IMR-90 (cell line): ENCODE results near the gene SEMA4B.
A peak's percentile ranks its signal among the peaks of the same experiment; 100 is the strongest.

Experiments
- BHLHE40 ChIP-seq: fragments of 150-350 bp; IDR thresholded peaks from 2 replicates; pipeline ENCODE4 v1.6.1; 2016; ENCODE audit warnings: mild to moderate bottlenecking, low read depth, low read length
- CEBPB ChIP-seq: IDR thresholded peaks from 2 replicates; pipeline ENCODE4 v1.6.1; 2012; ENCODE audit warnings: low read depth, low read length, improper control_type of control experiment
- CTCF ChIP-seq: conservative IDR thresholded peaks from 2 replicates; pipeline ENCODE4 v1.5.1; 2012; ENCODE audit warnings: mild to moderate bottlenecking, low read depth, low read length, improper control_type of control experiment
- FOS ChIP-seq: fragments of 150-350 bp; IDR thresholded peaks from 2 replicates; pipeline ENCODE4 v1.6.1; 2016; ENCODE audit warnings: low read depth, low read length
- MAFK ChIP-seq: IDR thresholded peaks from 2 replicates; pipeline ENCODE4 v1.6.1; 2012; ENCODE audit warnings: low read depth, low read length, improper control_type of control experiment
- MXI1 ChIP-seq: IDR thresholded peaks from 2 replicates; pipeline ENCODE4 v1.6.1; 2012; ENCODE audit warnings: low read depth, mild to moderate bottlenecking, low read length, moderate library complexity, borderline replicate concordance
- POLR2A ChIP-seq: IDR thresholded peaks from 2 replicates; pipeline ENCODE4 v1.6.1; 2012; ENCODE audit warnings: mild to moderate bottlenecking, low read depth, low read length
- RAD21 ChIP-seq: IDR thresholded peaks from 2 replicates; pipeline ENCODE4 v1.6.1; 2012; ENCODE audit warnings: low read length, improper control_type of control experiment
- RCOR1 ChIP-seq: IDR thresholded peaks from 2 replicates; pipeline ENCODE4 v1.6.1; 2012; ENCODE audit warnings: mild to moderate bottlenecking, low read length, improper control_type of control experiment; ENCODE audit not compliant: insufficient replicate concordance
- RFX5 ChIP-seq: IDR thresholded peaks from 2 replicates; pipeline ENCODE4 v1.8.0; 2012; ENCODE audit warnings: low read depth, mild to moderate bottlenecking, low read length, moderate library complexity
- SMC3 ChIP-seq: fragments of 150-350 bp; IDR thresholded peaks from 2 replicates; pipeline ENCODE4 v1.6.1; 2016; ENCODE audit warnings: low read depth, mild to moderate bottlenecking, antibody characterized with exemption, low read length, moderate library complexity
- USF2 ChIP-seq: fragments of 150-350 bp; IDR thresholded peaks from 2 replicates; pipeline ENCODE4 v1.6.1; 2017; ENCODE audit warnings: mild to moderate bottlenecking, antibody characterized with exemption, low read length, low read depth
- TF ChIP-seq, protein P1 (sequence below): fragments of 150-350 bp; IDR thresholded peaks from 2 replicates; pipeline ENCODE4 v1.6.1; 2016; ENCODE audit warnings: low read depth, mild to moderate bottlenecking, low read length, moderate library complexity, borderline replicate concordance

- no peak for TF ChIP-seq CTCF
- TF ChIP-seq POLR2A, result no peak
- no peak for TF ChIP-seq RFX5
- no peak for TF ChIP-seq RAD21
- no peak for TF ChIP-seq MAFK
- no peak for TF ChIP-seq RCOR1
- no peak for TF ChIP-seq MXI1
- TF ChIP-seq CEBPB, result no peak
- TF ChIP-seq USF2, result no peak
- no peak for TF ChIP-seq SMC3
- TF ChIP-seq, protein P1, sequence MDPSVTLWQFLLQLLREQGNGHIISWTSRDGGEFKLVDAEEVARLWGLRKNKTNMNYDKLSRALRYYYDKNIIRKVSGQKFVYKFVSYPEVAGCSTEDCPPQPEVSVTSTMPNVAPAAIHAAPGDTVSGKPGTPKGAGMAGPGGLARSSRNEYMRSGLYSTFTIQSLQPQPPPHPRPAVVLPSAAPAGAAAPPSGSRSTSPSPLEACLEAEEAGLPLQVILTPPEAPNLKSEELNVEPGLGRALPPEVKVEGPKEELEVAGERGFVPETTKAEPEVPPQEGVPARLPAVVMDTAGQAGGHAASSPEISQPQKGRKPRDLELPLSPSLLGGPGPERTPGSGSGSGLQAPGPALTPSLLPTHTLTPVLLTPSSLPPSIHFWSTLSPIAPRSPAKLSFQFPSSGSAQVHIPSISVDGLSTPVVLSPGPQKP, result no peak
- no peak for TF ChIP-seq BHLHE40
- TF ChIP-seq FOS, result 0 out of 2 replicates have a peak, but pooled peaks have one; percentile 13
Measured at GRCh38 chr15:90211440-90212143, 10.5 kb downstream of the SEMA4B start.
